NCI-H1092 treated with DMSO at 0.1 percent for 48 hours (cell line): ENCODE measurements around the gene ZFP36L2.

Experiments
- DNase-seq: peaks from one replicate; lab custom pipeline; 2025; lab: John Stamatoyannopoulos, UW

ZFP36L2 gene, protein sequence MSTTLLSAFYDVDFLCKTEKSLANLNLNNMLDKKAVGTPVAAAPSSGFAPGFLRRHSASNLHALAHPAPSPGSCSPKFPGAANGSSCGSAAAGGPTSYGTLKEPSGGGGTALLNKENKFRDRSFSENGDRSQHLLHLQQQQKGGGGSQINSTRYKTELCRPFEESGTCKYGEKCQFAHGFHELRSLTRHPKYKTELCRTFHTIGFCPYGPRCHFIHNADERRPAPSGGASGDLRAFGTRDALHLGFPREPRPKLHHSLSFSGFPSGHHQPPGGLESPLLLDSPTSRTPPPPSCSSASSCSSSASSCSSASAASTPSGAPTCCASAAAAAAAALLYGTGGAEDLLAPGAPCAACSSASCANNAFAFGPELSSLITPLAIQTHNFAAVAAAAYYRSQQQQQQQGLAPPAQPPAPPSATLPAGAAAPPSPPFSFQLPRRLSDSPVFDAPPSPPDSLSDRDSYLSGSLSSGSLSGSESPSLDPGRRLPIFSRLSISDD

DNA sequence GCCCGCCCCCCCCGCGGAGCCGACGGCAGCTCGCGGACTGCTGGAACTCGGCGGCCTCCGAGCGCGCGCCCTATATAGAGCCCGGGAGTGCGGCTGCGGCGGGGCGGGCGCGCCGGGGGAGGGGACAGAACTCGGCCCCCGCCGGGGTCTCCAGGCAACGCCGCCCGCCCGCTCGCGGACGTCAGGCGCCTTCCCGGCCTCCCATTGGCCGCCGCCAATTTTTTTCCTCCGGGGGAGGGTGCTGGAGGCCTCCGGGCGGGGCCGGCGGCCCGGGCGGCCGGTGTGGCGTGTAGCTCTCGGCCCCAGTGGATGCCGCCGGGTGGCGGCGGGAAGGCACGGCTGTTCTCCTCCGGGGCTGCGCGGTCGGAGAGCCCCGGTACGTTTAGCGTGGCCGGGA, at the start of gene ZFP36L2:
Gene ZFP36L2, minus strand, starts transcription at position 49 of the 397 bp plus-strand sequence. CDS start 291 bp downstream, outside the sequence.
- peak; percentile 87 for DNase-seq

GRCh38 chr2:43274721-43275120, 48.3 kb upstream of the ZFP36L2 start:
- no peak for DNase-seq

GRCh38 chr2:43274055-43274454, 47.6 kb upstream of the ZFP36L2 start:
- DNase-seq: no peak

- DNase-seq: no peak
Measured at GRCh38 chr2:43273529-43273928, 47.1 kb upstream of the ZFP36L2 start.

GRCh38 chr2:43270930-43271615, 44.7 kb upstream of the ZFP36L2 start:
- no peak for DNase-seq

- no peak for DNase-seq
Measured at GRCh38 chr2:43270461-43270860, 44.1 kb upstream of the ZFP36L2 start.

DNA sequence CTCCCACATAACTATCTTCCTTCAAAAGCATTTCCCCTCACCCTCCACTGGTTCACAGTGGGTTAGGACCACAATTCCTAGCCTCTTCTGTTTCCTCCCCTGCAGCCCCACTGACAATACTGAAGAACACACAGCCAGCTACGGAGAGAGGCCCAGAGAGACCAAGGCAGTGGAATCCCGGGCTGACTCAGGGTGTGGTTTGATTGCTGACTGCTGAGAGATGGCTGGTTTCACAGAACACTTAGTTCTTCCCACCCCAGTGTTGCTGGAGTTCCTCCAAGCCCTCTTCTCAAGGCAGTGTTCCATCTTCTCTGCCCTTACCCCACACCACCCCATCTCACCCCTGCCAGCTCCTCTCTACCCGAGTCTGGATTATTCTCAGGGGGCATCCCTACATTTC, 43.3 kb upstream of the ZFP36L2 start:
- DNase-seq: peak; percentile 52

DNA sequence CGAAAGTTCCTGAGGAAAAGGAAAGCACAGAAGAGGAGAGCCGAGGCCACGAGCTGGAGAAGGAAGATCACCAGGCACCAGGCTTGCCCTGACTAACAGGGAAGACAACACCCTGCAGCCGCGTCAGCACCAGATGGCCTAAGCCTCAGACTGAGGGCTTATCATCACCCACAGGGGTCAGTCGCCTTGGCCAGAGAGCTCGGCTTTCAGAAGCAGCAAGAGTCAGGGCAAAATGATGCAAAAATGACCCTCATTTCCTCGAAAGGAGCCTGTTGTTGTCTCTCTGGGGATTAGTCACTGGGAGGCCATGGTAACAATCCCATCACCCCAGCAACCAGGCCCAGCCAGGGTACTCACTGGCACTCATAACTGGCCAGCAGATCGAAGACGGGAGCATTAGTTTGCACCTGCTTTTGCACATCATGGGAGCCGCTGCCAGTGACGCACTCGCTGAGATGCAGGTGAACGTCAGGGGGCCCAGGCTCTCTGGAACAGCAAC, 42.7 kb upstream of the ZFP36L2 start:
- peak; percentile 73 for DNase-seq

- DNase-seq: no peak
Measured at GRCh38 chr2:43268066-43268953, 41.9 kb upstream of the ZFP36L2 start.

GRCh38 chr2:43267381-43267780, 41.0 kb upstream of the ZFP36L2 start:
- DNase-seq: no peak

- DNase-seq: no peak
Measured at GRCh38 chr2:43266711-43267111, 40.3 kb upstream of the ZFP36L2 start.

DNA sequence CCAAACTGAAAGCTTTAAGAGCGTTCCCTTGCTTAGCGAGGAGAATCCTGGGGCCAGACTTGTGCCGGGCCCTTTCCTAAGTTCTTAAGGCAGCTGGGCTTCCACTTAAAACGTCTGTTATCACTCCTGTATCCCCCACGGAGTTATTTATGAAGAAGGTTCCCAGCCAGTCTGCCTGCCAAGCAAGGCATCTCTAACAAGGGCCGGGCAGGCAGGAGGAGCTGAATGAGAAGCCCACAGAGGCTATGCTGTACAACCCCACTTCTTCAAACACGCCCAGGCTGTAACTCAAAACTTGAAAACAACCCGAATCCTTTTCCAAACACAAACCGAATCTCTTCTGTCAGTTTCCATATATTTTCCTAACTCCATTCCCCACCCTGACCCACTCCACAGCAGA, 39.0 kb upstream of the ZFP36L2 start:
- DNase-seq: no peak

- DNase-seq: no peak
Measured at GRCh38 chr2:43265001-43265400, 38.6 kb upstream of the ZFP36L2 start.

DNA sequence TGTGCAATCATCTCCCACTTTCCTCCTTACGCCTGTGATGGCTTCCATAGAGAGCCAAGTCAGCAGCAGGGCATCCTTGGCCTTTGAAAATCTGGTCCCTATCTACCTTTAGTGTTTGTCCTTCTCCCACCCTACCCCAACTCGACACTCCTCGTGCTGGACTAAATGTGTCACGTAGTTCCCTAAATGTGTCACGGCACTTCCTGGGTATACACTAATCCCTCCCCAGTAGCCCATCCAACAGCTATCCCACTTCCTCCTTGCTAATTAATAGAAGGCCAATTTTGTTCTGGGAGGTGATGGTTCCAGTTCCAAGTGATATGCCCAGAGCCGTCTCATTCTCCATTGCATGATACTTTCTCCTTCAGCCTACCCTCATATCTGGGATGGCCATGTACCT, 36.5 kb upstream of the ZFP36L2 start:
- DNase-seq: no peak

DNA sequence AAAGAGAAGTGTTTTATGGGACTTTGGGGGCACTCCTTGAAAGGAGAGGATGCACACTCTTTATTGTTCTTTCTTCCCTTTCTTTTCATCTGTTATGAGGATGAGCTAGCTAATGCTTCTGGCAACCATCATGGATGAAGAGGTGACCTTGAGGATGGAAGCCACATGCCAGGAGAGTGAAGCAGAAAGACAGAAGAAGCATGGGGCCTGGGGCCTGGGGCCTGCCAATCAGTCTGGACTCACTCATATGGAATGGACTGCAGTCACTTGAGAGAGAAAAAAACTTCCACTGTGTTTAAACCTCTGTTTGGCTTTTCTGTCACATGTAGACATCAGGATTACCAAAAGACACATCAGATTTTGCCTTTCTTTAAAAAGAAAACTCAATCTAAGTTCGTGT, 35.8 kb upstream of the ZFP36L2 start:
- DNase-seq: no peak

DNA sequence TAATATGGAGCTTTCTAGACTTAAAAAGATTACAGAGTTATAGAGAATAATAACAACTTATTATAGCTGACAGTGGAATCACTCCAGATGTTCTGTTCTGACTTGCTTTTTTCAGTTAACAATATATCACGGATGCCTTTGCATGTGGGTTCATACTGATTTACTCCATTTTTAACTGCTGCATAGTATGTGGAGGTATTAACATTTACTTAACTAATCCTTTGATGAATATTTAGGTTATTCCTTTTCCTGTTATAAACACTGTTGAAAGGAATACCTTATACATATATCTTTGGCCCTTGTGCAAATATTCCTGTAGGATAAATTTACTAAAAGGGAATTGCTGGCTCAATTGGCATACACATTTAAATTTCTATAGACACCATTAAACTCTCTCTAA, 33.1 kb upstream of the ZFP36L2 start:
- no peak for DNase-seq

DNA sequence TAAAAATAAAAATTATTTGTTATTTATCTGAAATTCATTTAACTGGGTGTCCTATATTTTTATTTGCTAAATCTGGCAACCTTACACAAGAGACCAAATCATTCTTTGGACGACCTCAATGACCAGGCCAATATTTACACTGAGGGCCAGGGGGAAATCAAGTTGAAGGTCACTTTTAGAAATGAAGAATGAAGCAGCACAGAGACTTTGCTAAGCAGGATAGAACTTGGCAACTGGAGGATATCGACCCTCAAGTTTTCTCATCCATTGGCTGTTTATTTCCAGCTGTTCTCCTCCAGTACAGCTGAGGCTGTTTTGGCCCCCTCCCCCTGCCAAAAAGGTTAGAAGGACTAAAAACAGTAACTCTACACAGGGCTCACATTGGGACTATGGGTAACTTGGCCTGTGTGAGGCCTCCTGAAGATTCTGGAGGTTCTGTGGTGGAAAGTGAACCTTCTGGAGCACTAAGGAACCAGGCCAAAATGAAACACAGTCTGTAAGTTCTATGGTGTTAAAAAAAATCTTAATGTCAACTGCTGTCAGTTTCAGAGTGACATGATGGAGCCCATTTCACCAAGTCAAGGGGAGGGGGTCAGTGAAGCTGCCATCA, 32.2 kb upstream of the ZFP36L2 start:
- no peak for DNase-seq

DNA sequence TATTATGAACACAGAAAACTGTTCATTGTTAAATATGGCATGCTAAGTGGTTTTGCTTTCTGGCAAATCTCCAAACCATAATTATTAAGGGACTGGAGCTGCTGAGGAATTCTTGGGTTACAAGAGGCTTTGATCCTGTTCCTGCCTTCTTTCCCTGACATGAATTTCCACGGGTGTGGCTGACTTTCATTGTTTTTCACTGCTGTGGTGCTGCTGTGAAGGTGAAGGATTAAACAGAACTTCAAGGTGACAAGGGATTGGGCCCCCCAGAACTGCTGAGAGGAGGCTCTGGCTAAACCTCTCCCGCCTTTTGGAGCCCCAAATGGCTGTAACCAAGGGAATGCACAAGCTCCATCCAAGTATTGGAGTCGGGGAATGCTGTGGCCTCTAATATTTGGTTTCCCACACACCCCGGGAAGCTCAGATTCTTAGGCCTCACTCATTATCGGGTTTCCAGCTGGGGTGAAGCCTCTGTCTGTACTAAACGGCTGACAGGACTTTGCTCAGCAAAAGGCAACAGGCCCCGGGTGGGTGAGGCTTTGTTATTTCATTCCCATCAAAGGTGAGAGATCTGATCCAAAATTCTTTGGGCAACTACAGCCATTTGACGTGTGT, 29.0 kb upstream of the ZFP36L2 start:
- no peak for DNase-seq

GRCh38 chr2:43254331-43254730, 27.9 kb upstream of the ZFP36L2 start:
- no peak for DNase-seq

DNA sequence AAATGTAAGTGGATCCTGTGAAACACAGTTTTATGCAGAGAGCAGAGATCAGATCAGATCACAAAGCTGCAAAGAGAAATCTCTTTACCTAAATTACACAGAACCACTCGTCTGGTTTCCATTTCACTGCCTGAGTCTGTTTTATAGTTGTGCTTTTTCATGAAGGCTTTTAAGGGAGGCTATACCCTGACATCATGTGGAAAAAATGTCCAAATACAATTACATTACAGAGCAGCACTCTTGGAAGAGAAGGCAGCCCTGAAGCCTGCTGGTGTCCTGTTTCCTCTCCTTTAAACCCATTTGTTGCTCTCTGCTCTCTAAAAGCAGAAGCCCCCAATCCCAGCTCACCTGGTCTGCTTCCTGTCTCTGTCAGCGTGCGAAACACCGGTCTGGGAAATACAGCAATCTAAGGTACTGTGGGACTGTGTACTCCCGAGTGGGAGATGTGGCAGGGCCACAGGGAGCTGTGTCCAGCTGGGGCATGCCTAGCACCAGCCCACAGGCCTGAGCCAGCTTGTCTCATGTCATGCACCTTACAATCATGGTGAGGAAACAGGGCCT, 24.8 kb upstream of the ZFP36L2 start:
- DNase-seq: no peak

- DNase-seq: no peak
Measured at GRCh38 chr2:43250015-43250414, 23.6 kb upstream of the ZFP36L2 start.
